Activated CD8-positive, alpha-beta memory T cell treated with anti-CD3 and anti-CD28 coated beads, Interleukin-2, amount 10 ng/mL, durations not matched to agents 7 days and 5 days (primary cell): Measurements from ENCODE around the gene ARHGAP35. TPM values are rescaled to one million over a fixed set of nuclear protein-coding genes. Genes with fewer than 3 reads are reported as not detected.

ENCODE experiments used
- ATAC-seq: fragments of 150-1000 bp; cut with Tn5 transposase; one replicate; pipeline ENCODE4 v1.10.0; 2021; ENCODE audit warnings: moderate library complexity
- CTCF ChIA-PET: fragments of 350-600 bp; sonication (Branson Sonifier 250); formaldehyde crosslinking; loops from one replicate; lab custom pipeline; 2021; ENCODE audit warnings: antibody characterized with exemption; lab: Charles Lee
- DNase-seq: peaks from one replicate; pipeline ENCODE4 v3.0.0-alpha.2; 2020
- H3K27ac Mint-ChIP-seq: one replicate; pipeline ENCODE4 v1.8.0; 2021; ENCODE audit warnings: mild to moderate bottlenecking, mixed read lengths
- H3K27me3 Mint-ChIP-seq: one replicate; pipeline ENCODE4 v1.8.0; 2021; ENCODE audit warnings: mixed read lengths
- H3K36me3 Mint-ChIP-seq: one replicate; pipeline ENCODE4 v1.8.0; 2021; ENCODE audit warnings: mild to moderate bottlenecking, mixed read lengths
- H3K4me1 Mint-ChIP-seq: one replicate; pipeline ENCODE4 v1.8.0; 2021; ENCODE audit warnings: mixed read lengths
- H3K4me3 Mint-ChIP-seq: one replicate; pipeline ENCODE4 v1.8.0; 2021; ENCODE audit warnings: mild to moderate bottlenecking, moderate library complexity, mixed read lengths
- H3K9me3 Mint-ChIP-seq: one replicate; pipeline ENCODE4 v1.8.0; 2022; ENCODE audit warnings: low read depth, mixed read lengths
- total RNA-seq, 2 experiments: library from RNA; stranded (reverse); gene quantifications; one replicate each; pipeline ENCODE4 v1.2.3, GENCODE V29; 2021

ARHGAP35 gene
- total RNA-seq, 2 experiments from 2014 or later: 31.7 to 35.0 TPM

GRCh38 chr19:46828484-46828883, 32.3 kb upstream of the ARHGAP35 start:
- DNase-seq (peak; percentile 55), ATAC-seq (no peak)
- CTCF ChIA-PET: interaction anchor here (0.8 to 5.8 kb wide), 6 partner anchors 12 to 75 kb away, joined by 3 to 30 read pairs (median 18); no protein-coding TSS in a partner anchor

GRCh38 chr19:46830864-46831263, 29.9 kb upstream of the ARHGAP35 start:
- no peaks in the 10 kb centered on the region for H3K9me3 Mint-ChIP-seq
- DNase-seq (no peak), ATAC-seq (no peak)
- H3K4me3 Mint-ChIP-seq: no peak overlapping the region
- no peaks in the 10 kb centered on the region for H3K27me3 Mint-ChIP-seq
- peaks cover 4% of the 10 kb centered on the region for H3K4me1 Mint-ChIP-seq
- no peak overlapping the region for H3K27ac Mint-ChIP-seq
- CTCF ChIA-PET: interaction anchor here (0.7 to 5.8 kb wide), 7 partner anchors 10 to 1315 kb away, joined by 3 to 23 read pairs (median 11); no protein-coding TSS in a partner anchor
- peaks cover 1% of the 10 kb centered on the region for H3K36me3 Mint-ChIP-seq

More at GRCh38 chr19:46828484-46828883, 32.3 kb upstream of the ARHGAP35 start:
- Mint-ChIP-seq H3K27me3 (no peaks in the 10 kb centered on the region), H3K9me3 (no peaks in the 10 kb centered on the region), H3K27ac (no peak overlapping the region), H3K4me1 (peaks cover 23% of the 10 kb centered on the region), H3K4me3 (no peak overlapping the region), H3K36me3 (no peaks in the 10 kb centered on the region)

- H3K9me3 Mint-ChIP-seq: no peaks in the 10 kb centered on the region
- H3K27ac Mint-ChIP-seq: no peak overlapping the region
- peaks cover 1% of the 10 kb centered on the region for H3K4me1 Mint-ChIP-seq
- ATAC-seq (no peak), DNase-seq (no peak)
- H3K4me3 Mint-ChIP-seq: no peak overlapping the region
- H3K36me3 Mint-ChIP-seq: peaks cover 8% of the 10 kb centered on the region
- CTCF ChIA-PET: interaction anchor here (0.7 to 8.9 kb wide), 3 partner anchors 67 to 156 kb away, joined by 4 to 203 read pairs (median 6); no protein-coding TSS in a partner anchor
- no peaks in the 10 kb centered on the region for H3K27me3 Mint-ChIP-seq
Observed at GRCh38 chr19:46834121-46834520, 26.7 kb upstream of the ARHGAP35 start.

GRCh38 chr19:46834984-46835383, 25.8 kb upstream of the ARHGAP35 start:
- H3K27me3 Mint-ChIP-seq: no peaks in the 10 kb centered on the region
- ATAC-seq (no peak), DNase-seq (no peak)
- H3K4me3 Mint-ChIP-seq: no peak overlapping the region
- H3K27ac Mint-ChIP-seq: no peak overlapping the region
- peaks cover 9% of the 10 kb centered on the region for H3K36me3 Mint-ChIP-seq
- CTCF ChIA-PET: interaction anchor here (0.7 to 8.9 kb wide), 3 partner anchors 68 to 156 kb away, joined by 4 to 203 read pairs (median 6); no protein-coding TSS in a partner anchor
- no peaks in the 10 kb centered on the region for H3K9me3 Mint-ChIP-seq
- H3K4me1 Mint-ChIP-seq: no peaks in the 10 kb centered on the region

GRCh38 chr19:46838160-46838559, 22.6 kb upstream of the ARHGAP35 start:
- no peak overlapping the region for H3K27ac Mint-ChIP-seq
- peaks cover 13% of the 10 kb centered on the region for H3K36me3 Mint-ChIP-seq
- peaks cover 3% of the 10 kb centered on the region for H3K4me1 Mint-ChIP-seq
- H3K9me3 Mint-ChIP-seq: no peaks in the 10 kb centered on the region
- no peak overlapping the region for H3K4me3 Mint-ChIP-seq
- DNase-seq: no peak
- ATAC-seq: no peak
- CTCF ChIA-PET: interaction anchor here (1.5 to 8.9 kb wide), 3 partner anchors 14 to 153 kb away, joined by 3 to 203 read pairs (median 7); no protein-coding TSS in a partner anchor
- H3K27me3 Mint-ChIP-seq: no peaks in the 10 kb centered on the region

- Mint-ChIP-seq H3K27ac (no peak overlapping the region), H3K4me1 (peaks cover 3% of the 10 kb centered on the region), H3K27me3 (no peaks in the 10 kb centered on the region)
Observed at GRCh38 chr19:46839752-46840497, 20.9 kb upstream of the ARHGAP35 start.

GRCh38 chr19:46840498-46840942, 20.3 kb upstream of the ARHGAP35 start:
- DNase-seq (peak; percentile 63), ATAC-seq (peak; percentile 82)
- Mint-ChIP-seq H3K27me3 (no peaks in the 10 kb centered on the region), H3K4me1 (peaks cover 3% of the 10 kb centered on the region), H3K36me3 (peaks cover 16% of the 10 kb centered on the region), H3K27ac (no peak overlapping the region), H3K9me3 (no peaks in the 10 kb centered on the region), H3K4me3 (no peak overlapping the region)
- CTCF ChIA-PET: interaction anchor here (0.6 to 8.9 kb wide), 49 partner anchors 10 to 404 kb away, joined by 3 to 203 read pairs (median 4); partner anchors contain the start of genes AP2S1, DACT3 and SLC1A5

More at GRCh38 chr19:46839752-46840497, 20.9 kb upstream of the ARHGAP35 start:
- peaks cover 16% of the 10 kb centered on the region for H3K36me3 Mint-ChIP-seq
- ATAC-seq (no peak), DNase-seq (no peak)
- H3K9me3 Mint-ChIP-seq: no peaks in the 10 kb centered on the region
- CTCF ChIA-PET: interaction anchor here (0.9 to 8.9 kb wide), 43 partner anchors 9 to 219 kb away, joined by 3 to 203 read pairs (median 4); partner anchors contain the start of gene SLC1A5
- no peak overlapping the region for H3K4me3 Mint-ChIP-seq

GRCh38 chr19:46841458-46842083, 19.2 kb upstream of the ARHGAP35 start:
- DNase-seq: no peak
- Mint-ChIP-seq H3K4me1 (peaks cover 4% of the 10 kb centered on the region), H3K36me3 (peaks cover 17% of the 10 kb centered on the region), H3K27ac (no peak overlapping the region), H3K27me3 (no peaks in the 10 kb centered on the region), H3K9me3 (no peaks in the 10 kb centered on the region), H3K4me3 (no peak overlapping the region)
- CTCF ChIA-PET: interaction anchor here (0.6 to 8.9 kb wide), 18 partner anchors 9 to 403 kb away, joined by 3 to 203 read pairs (median 11); partner anchors contain the start of genes AP2S1 and SLC1A5
- no peak for ATAC-seq

GRCh38 chr19:46842791-46843190, 18.0 kb upstream of the ARHGAP35 start:
- Mint-ChIP-seq H3K27ac (no peak overlapping the region), H3K4me1 (peaks cover 4% of the 10 kb centered on the region), H3K4me3 (no peak overlapping the region), H3K27me3 (no peaks in the 10 kb centered on the region), H3K9me3 (no peaks in the 10 kb centered on the region), H3K36me3 (peaks cover 16% of the 10 kb centered on the region)
- CTCF ChIA-PET: interaction anchor here (1.0 to 5.1 kb wide), 3 partner anchors 13 to 92 kb away, joined by 3 to 16 read pairs (median 4); no protein-coding TSS in a partner anchor
- DNase-seq (no peak), ATAC-seq (no peak)

GRCh38 chr19:46844067-46844489, 16.7 kb upstream of the ARHGAP35 start:
- Mint-ChIP-seq H3K9me3 (no peaks in the 10 kb centered on the region), H3K36me3 (peaks cover 10% of the 10 kb centered on the region), H3K4me3 (no peak overlapping the region), H3K27ac (no peak overlapping the region), H3K27me3 (no peaks in the 10 kb centered on the region), H3K4me1 (peaks cover 6% of the 10 kb centered on the region)
- no peak for ATAC-seq
- CTCF ChIA-PET: interaction anchor here (1.2 to 5.1 kb wide), 3 partner anchors 17 to 90 kb away, joined by 3 to 16 read pairs (median 4); no protein-coding TSS in a partner anchor
- DNase-seq: no peak

GRCh38 chr19:46845959-46846459, 14.8 kb upstream of the ARHGAP35 start:
- H3K27me3 Mint-ChIP-seq: no peaks in the 10 kb centered on the region
- H3K4me1 Mint-ChIP-seq: peaks cover 18% of the 10 kb centered on the region
- no peak overlapping the region for H3K27ac Mint-ChIP-seq
- DNase-seq (no peak), ATAC-seq (no peak)
- H3K4me3 Mint-ChIP-seq: no peak overlapping the region
- CTCF ChIA-PET: interaction anchor here (5.1 kb wide), 1 partner anchor 92 kb away, joined by 16 read pairs; no protein-coding TSS in a partner anchor
- H3K36me3 Mint-ChIP-seq: peaks cover 9% of the 10 kb centered on the region
- H3K9me3 Mint-ChIP-seq: no peaks in the 10 kb centered on the region

GRCh38 chr19:46847528-46847927, 13.3 kb upstream of the ARHGAP35 start:
- Mint-ChIP-seq H3K9me3 (no peaks in the 10 kb centered on the region), H3K36me3 (peaks cover 4% of the 10 kb centered on the region), H3K27me3 (no peaks in the 10 kb centered on the region), H3K4me3 (no peak overlapping the region), H3K27ac (no peak overlapping the region), H3K4me1 (peaks cover 18% of the 10 kb centered on the region)
- ATAC-seq (no peak), DNase-seq (no peak)
- CTCF ChIA-PET: interaction anchor here (0.9 to 5.1 kb wide), 4 partner anchors 91 to 276 kb away, joined by 3 to 16 read pairs (median 3); no protein-coding TSS in a partner anchor
